Motor neuron (in vitro differentiated cells): ENCODE results near the gene SEMA4G. TPM values are rescaled to one million over a fixed set of nuclear protein-coding genes. Genes with fewer than 3 reads are reported as not detected.

Source experiments
- ATAC-seq, 8 experiments: fragments of 200-7000 bp; cut with Tn5 transposase; replicated peaks in 6 of 8; 2 replicates each; pipeline ENCODE4 v1.8.0; 2021; ENCODE audit warnings: mild to moderate bottlenecking in 8 of 8, moderate library complexity in 8 of 8
- H3K27ac ChIP-seq, 2 donors: fragments of 250-450 bp; sonication (Bioruptor Pico); 2 replicates each; pipeline ENCODE4 v1.9.0; 2021; ENCODE audit warnings: antibody characterized with exemption in 2 of 2, mild to moderate bottlenecking in 2 of 2, moderate library complexity in 1 of 2
- H3K4me1 ChIP-seq, 2 donors: fragments of 250-450 bp; sonication (Bioruptor Pico); replicated peaks in 1 of 2; 2 replicates each; pipeline ENCODE4 v1.6.1; 2021; ENCODE audit warnings: antibody characterized with exemption in 2 of 2, mild to moderate bottlenecking in 2 of 2, moderate library complexity in 1 of 2
- H3K4me3 ChIP-seq, 5 donors: fragments of 250-450 bp; sonication (Bioruptor Pico); 2 replicates each; pipeline ENCODE4 v1.9.0; 2021; ENCODE audit warnings: antibody characterized with exemption in 5 of 5, mild to moderate bottlenecking in 5 of 5, moderate library complexity in 4 of 5
- WGBS, 10 experiments: fragments of 450-650 bp; shearing (Covaris generic); methylation state at CpG; one replicate each; pipeline ENCODE4 v1.0.0; 2022; 5-methylcytosine and 5-hydroxymethylcytosine counted together
- in situ Hi-C, 9 experiments: fragments of 400-800 bp; cut with MboI; loops; one replicate each; pipeline ENCODE4 v1.15.0; 2021; ENCODE audit warnings: low sequenced_read_pairs in 9 of 9, low pct_unique_long_range_greater_than_20kb in 2 of 9; ENCODE audit not compliant: unreplicated experiment in 9 of 9
- total RNA-seq, 8 experiments: library from RNA; unstranded; fragments of 300-600 nt; gene quantifications; 2 replicates each; pipeline versions ENCODE4 v1.2.3 to v1.2.4, GENCODE V29; 2022

SEMA4G gene
- total RNA-seq: 10 to 100 TPM in 5 of 8 experiments, 1 to 10 TPM in 3; 3.2 to 17.0 (median 10.1) TPM

GRCh38 chr10:100969187-100970075 is at the start of gene SEMA4G:
Gene SEMA4G (plus strand): TSS chr10:100969504. CDS start chr10:100972913, 3,409 bp downstream.
- Histone ChIP-seq H3K27ac (peak within 1 kb of the TSS in 1 of 2 donors; percentile 16), H3K4me3 (peak within 1 kb of the TSS; percentile 44 to 72 (median 49)), H3K4me1 (peaks cover 5 to 11% of the 10 kb centered on the region in 2 donors)
- peak; percentile 67 to 92 (median 88) for ATAC-seq
- in situ Hi-C loops: no loop called here
- 0 to 40% methylated on average over 1 to 6 of the region's 70 CpGs; no CpG with 5 or more reads in 8 of the 10 experiments for WGBS, 10 experiments

DNA sequence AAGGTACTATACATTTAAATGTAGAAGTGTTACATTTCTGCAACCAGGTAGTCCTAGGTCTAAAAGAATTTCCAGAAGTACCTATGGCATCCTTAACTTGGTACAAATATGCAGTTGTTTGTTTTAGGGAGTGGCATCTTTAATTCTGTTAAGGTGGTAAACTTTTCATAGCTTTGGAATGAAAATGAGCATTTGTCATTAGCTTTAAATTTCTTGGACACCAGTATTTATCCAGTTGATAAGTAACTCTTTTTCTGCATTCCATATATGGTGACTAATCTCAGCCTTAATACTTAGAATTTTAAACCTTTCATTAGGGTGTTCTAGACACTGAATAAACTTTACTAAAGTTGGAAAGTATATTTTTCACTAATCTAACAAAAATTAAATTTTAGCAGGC is 45.7 kb upstream of the SEMA4G start:
- Histone ChIP-seq H3K4me3 (no peak overlapping the region), H3K4me1 (no peaks in the 10 kb centered on the region), H3K27ac (no peak overlapping the region)
- in situ Hi-C loops: no loop called here
- no peak for ATAC-seq

GRCh38 chr10:100927266-100927665 is 42.0 kb upstream of the SEMA4G start:
- no peak for ATAC-seq
- in situ Hi-C loops: no loop called here
- H3K27ac ChIP-seq: no peak overlapping the region
- H3K4me1 ChIP-seq: no peaks in the 10 kb centered on the region
- WGBS, 10 experiments: 90 to 100% (median 97%) methylated on average over 2 to 5 of the region's 5 CpGs
- H3K4me3 ChIP-seq: no peak overlapping the region

DNA sequence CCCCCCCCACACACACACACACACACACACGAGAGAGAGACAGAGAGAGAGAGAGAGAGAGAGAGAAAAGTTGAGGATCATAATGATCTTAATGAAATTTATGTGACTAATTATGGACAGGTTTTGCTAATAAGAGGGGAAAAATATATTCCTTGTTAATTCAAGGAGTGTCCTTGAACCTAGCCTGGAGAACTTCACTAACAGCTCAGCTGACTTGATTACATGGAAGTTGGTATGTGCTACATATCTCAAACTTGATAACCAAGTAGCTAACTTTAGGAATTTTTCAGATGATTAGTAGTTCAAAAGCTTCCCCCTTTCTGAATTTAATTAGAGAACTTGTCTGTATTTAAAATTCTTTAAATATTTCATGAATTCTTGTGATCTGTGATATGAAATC is 41.3 kb upstream of the SEMA4G start:
- no peak for ATAC-seq
- Histone ChIP-seq H3K4me3 (no peak overlapping the region), H3K27ac (no peak overlapping the region), H3K4me1 (no peaks in the 10 kb centered on the region)
- in situ Hi-C loops: no loop called here
- 13 to 50% (median 20%) methylated on average over 1 of the region's 1 CpG; no CpG with 5 or more reads in 7 of the 10 experiments for WGBS, 10 experiments

- Histone ChIP-seq H3K4me3 (no peak overlapping the region), H3K27ac (no peak overlapping the region), H3K4me1 (no peaks in the 10 kb centered on the region)
- no peak for ATAC-seq
- in situ Hi-C loops: no loop called here
These were observed 38.9 kb upstream of the SEMA4G start for GRCh38 chr10:100930368-100930767.

GRCh38 chr10:100934084-100934659 is 35.1 kb upstream of the SEMA4G start:
- Histone ChIP-seq H3K27ac (no peak overlapping the region), H3K4me3 (no peak overlapping the region), H3K4me1 (no peaks in the 10 kb centered on the region)
- in situ Hi-C loops: no loop called here
- 92 to 100% (median 97%) methylated on average over 1 to 3 of the region's 3 CpGs for WGBS, 10 experiments
- no peak for ATAC-seq

- no peak for ATAC-seq
- H3K4me1 ChIP-seq: no peaks in the 10 kb centered on the region
- in situ Hi-C loops: no loop called here
- no peak overlapping the region for H3K4me3 ChIP-seq
- no peak overlapping the region for H3K27ac ChIP-seq
These were observed 29.4 kb upstream of the SEMA4G start for GRCh38 chr10:100939763-100940344.

DNA sequence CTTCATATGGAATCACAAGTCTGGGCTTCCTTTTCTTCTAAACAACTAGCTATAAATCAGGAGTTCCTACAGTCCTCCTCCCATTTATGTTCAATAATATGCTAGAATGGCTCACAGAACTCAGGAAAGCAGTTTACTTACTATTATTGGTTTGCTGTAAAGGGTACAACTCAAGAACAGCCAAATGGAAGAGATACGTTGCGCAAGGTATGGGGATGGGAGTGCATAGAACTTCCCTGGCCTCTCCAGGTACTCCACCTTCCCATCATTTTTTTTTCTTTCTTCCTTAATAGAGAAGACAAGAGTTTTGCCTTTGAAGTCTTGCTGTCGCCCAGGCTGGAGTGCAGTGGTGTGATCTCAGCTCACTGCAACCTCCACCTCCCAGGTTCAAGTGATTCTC is 27.1 kb upstream of the SEMA4G start:
- in situ Hi-C loops: no loop called here
- no peaks in the 10 kb centered on the region for H3K4me1 ChIP-seq
- 82 to 100% (median 100%) methylated on average over 2 to 3 of the region's 3 CpGs; no CpG with 5 or more reads in 5 of the 10 experiments for WGBS, 10 experiments
- H3K4me3 ChIP-seq: no peak overlapping the region
- ATAC-seq: no peak
- H3K27ac ChIP-seq: no peak overlapping the region

- no peaks in the 10 kb centered on the region for H3K4me1 ChIP-seq
- no peak overlapping the region for H3K27ac ChIP-seq
- no peak overlapping the region for H3K4me3 ChIP-seq
- in situ Hi-C loops: no loop called here
- no peak for ATAC-seq
These were observed 25.8 kb upstream of the SEMA4G start for GRCh38 chr10:100943508-100943907.

- in situ Hi-C loops: no loop called here
- Histone ChIP-seq H3K27ac (no peak overlapping the region), H3K4me1 (no peaks in the 10 kb centered on the region), H3K4me3 (no peak overlapping the region)
- no peak for ATAC-seq
These were observed 23.6 kb upstream of the SEMA4G start for GRCh38 chr10:100945754-100946153.

GRCh38 chr10:100948916-100949315 is 20.4 kb upstream of the SEMA4G start:
- WGBS, 10 experiments: 96 to 100% (median 100%) methylated on average over 1 to 3 of the region's 3 CpGs
- no peak for ATAC-seq

DNA sequence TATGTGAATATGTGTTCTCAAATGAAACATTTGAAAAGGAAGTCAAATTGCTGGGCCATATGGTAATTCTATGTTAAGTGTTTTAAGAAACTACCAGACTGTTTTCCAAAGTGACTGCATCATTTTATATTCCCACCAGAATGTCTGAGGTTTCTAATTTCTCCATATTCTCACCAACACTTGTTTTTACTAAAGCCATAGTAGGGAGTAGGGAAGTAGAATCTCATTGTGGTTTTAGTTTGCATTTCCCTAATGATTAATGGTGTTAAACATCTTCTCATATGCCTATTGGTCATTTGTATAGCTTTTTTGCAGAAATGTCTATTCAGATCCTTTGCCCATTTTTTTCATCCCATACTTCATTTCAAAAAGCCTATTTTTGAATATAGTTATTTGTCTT is 9.1 kb upstream of the SEMA4G start:
- no peaks in the 10 kb centered on the region for H3K4me1 ChIP-seq
- peak in 2 of 8 experiments; percentile 26 to 46 for ATAC-seq
- no peak overlapping the region for H3K4me3 ChIP-seq
- H3K27ac ChIP-seq: no peak overlapping the region
- in situ Hi-C loops: no loop called here

More at GRCh38 chr10:100948916-100949315, 20.4 kb upstream of the SEMA4G start:
- H3K4me1 ChIP-seq: no peaks in the 10 kb centered on the region
- H3K27ac ChIP-seq: no peak overlapping the region
- no peak overlapping the region for H3K4me3 ChIP-seq
- in situ Hi-C loops: no loop called here

DNA sequence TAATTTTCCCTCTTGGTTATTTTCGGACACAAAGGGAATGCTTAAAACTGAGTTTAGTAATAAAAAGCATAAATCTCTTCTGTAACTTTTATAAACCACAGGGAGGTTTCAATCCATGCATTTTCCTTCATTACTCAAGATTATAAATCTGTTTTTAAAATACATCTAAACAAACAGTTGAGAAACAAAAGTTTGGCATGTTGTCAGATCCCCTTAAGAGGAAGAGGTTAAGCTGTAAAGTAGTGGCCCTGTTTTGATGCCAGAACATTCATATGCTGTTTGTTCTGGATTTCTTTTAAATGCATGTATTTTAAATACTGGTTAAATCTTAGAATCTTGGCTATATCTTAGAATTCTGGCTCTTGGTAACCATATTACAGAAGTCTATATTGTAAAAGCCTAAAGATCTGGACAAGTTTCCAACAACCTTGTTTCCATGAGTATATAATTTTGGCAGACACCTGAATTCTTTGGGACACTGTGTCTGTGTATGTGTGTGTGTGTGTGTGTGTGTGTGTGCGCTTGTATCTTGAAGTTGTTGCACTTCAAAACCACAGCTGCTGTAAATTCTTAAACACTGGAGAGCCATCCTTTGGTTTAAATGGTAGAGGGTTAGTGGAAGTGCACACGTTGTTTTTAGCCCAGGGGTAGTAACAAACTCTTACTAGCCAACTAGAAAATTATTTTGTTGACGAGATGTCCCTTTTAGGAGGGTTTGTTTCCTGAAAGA is 6.8 kb upstream of the SEMA4G start:
- Histone ChIP-seq H3K27ac (no peak overlapping the region), H3K4me3 (no peak overlapping the region), H3K4me1 (no peaks in the 10 kb centered on the region)
- ATAC-seq: no peak
- in situ Hi-C loops: no loop called here
- 64 to 100% (median 95%) methylated on average over 1 to 4 of the region's 4 CpGs for WGBS, 10 experiments
